ENCODE measurements around the gene ATG4B. TPM values are rescaled to one million over a fixed set of nuclear protein-coding genes. Genes with fewer than 3 reads are reported as not detected.
A peak's percentile ranks its signal among the peaks of the same experiment; 100 is the strongest.

Gene ATG4B
- total and polyA plus RNA-seq, 2 of the 4 experiments (the other 2 are of a cell fraction), result 113 to 146 TPM

GRCh38 chr2:241672243-241673188 is 35.0 kb downstream of the ATG4B start:
- ATAC-seq (ENCODE audit: low read depth), result no peak
- CTCF ChIA-PET, result no interaction called here

More at GRCh38 chr2:241672243-241673188, 35.0 kb downstream of the ATG4B start:
- Histone ChIP-seq H2BK20ac (ENCODE audit: low read depth, low read length) (no peak overlapping the region), H2AFZ (replicated peaks; ENCODE audit: low read length, poor library complexity) (peak overlapping the region; percentile 19), H3K27ac (ENCODE audit: insufficient read depth, low read length) (no peak overlapping the region), H3K4me3 (ENCODE audit: insufficient read depth, low read depth, low read length) (no peak overlapping the region), H4K8ac (ENCODE audit: low read depth in 2 of 2, low read length in 2 of 2) (no peak overlapping the region), H3K9ac (ENCODE audit: low read depth, low read length) (no peak overlapping the region), H3K14ac (replicated peaks; ENCODE audit: low read depth, low read length) (no peak overlapping the region), H2AK9ac (replicated peaks; ENCODE audit: low read depth, low read length, poor library complexity) (no peak overlapping the region), H3K27me3 (ENCODE audit: control insufficient read depth, insufficient read depth, low read length) (no peaks in the 10 kb centered on the region), H4K91ac (ENCODE audit: insufficient read depth, low read depth, low read length) (no peak overlapping the region), H2AK5ac (ENCODE audit: low read depth, low read length) (no peak overlapping the region), H3K36me3 (ENCODE audit: control insufficient read depth, insufficient read depth, low read length) (peaks cover 71% of the 10 kb centered on the region), H4K20me1 (ENCODE audit: insufficient read depth, low read length) (0 out of 2 replicates have a peak, but pooled peaks cover 4% of the 10 kb centered on the region), H3K4me2 (ENCODE audit: low read depth, low read length) (no peak overlapping the region), H3K9me3 (ENCODE audit: control insufficient read depth, insufficient read depth, low read length) (no peaks in the 10 kb centered on the region), H3K18ac (ENCODE audit: low read depth, low read length) (no peak overlapping the region), H2BK15ac (ENCODE audit: low read depth, low read length) (no peak overlapping the region), H2BK120ac (ENCODE audit: low read depth, low read length) (no peak overlapping the region), H3K9me1 (ENCODE audit: insufficient read depth, low read length) (no peaks in the 10 kb centered on the region), H3K23ac (ENCODE audit: low read depth, low read length) (no peak overlapping the region), H3K79me1 (ENCODE audit: low read depth in 1 of 2, low read length in 2 of 2) (peaks cover 0 to 7% of the 10 kb centered on the region in 2 experiments; a peak in 1 of 4 replicates), H3K4me1 (ENCODE audit: control insufficient read depth, insufficient read depth, low read length) (no peaks in the 10 kb centered on the region), H2BK5ac (ENCODE audit: low read depth, low read length, poor library complexity, severe bottlenecking) (no peak overlapping the region), H4K5ac (ENCODE audit: low read depth, low read length) (no peak overlapping the region), H3K4ac (ENCODE audit: low read depth, low read length) (no peak overlapping the region), H3K56ac (ENCODE audit: extremely low read depth, insufficient read depth, low read length) (no peak overlapping the region)
- no TSS peak for BruUV-seq (replicated peaks)
- no peak for DNase-seq
- 92% methylated on average over 17 of the region's 42 CpGs; no CpG with 5 or more reads in 1 of the 2 experiments for whole genome bisulfite sequencing, 2 experiments (ENCODE audit: extremely low coverage in 2 of 2, insufficient read length in 1 of 2)
- POLR2A ChIA-PET (ENCODE audit: unreplicated experiment), result no interaction called here
- in situ Hi-C loops (cut with MboI; ENCODE audit: low sequenced_read_pairs), result loop anchor here (25.0 kb wide), 1 partner anchor 810 kb away; the partner anchor contains the start of gene AGXT
- intact Hi-C loops (cut with micrococcal nuclease), result no loop called here
- dilution Hi-C loops (cut with HindIII; ENCODE audit: low sequenced_read_pairs, unreplicated experiment), result no loop called here
- no peak for TF ChIP-seq POLR2A (IDR thresholded peaks at IDR 0.05; ENCODE audit: low read depth, low read length)
